NCI-H2029 treated with DMSO at 0.1 percent for 48 hours (cell line): ENCODE results near the gene CCND1.

Source experiments
- DNase-seq: peaks from one replicate; lab custom pipeline; 2025; lab: John Stamatoyannopoulos, UW

CCND1 gene

GRCh38 chr11:69653406-69653960, 12.5 kb downstream of the CCND1 start:
- DNase-seq = no peak

- no peak for DNase-seq
Observed at GRCh38 chr11:69654001-69654659, 13.2 kb downstream of the CCND1 start.

- peak; percentile 31 for DNase-seq
Observed at GRCh38 chr11:69654660-69655478, 13.9 kb downstream of the CCND1 start.

GRCh38 chr11:69655479-69656428, 14.8 kb downstream of the CCND1 start:
- no peak for DNase-seq

GRCh38 chr11:69656536-69657455, 15.8 kb downstream of the CCND1 start:
- DNase-seq = no peak

GRCh38 chr11:69657456-69657910, 16.5 kb downstream of the CCND1 start:
- no peak for DNase-seq

- DNase-seq = no peak
Observed at GRCh38 chr11:69657911-69658625, 17.1 kb downstream of the CCND1 start.

GRCh38 chr11:69658626-69659450, 17.9 kb downstream of the CCND1 start:
- no peak for DNase-seq

GRCh38 chr11:69659591-69659990, 18.6 kb downstream of the CCND1 start:
- DNase-seq = no peak

GRCh38 chr11:69660001-69660500, 19.1 kb downstream of the CCND1 start:
- DNase-seq = no peak

- no peak for DNase-seq
Observed at GRCh38 chr11:69661413-69661715, 20.4 kb downstream of the CCND1 start.

GRCh38 chr11:69662021-69662698, 21.2 kb downstream of the CCND1 start:
- no peak for DNase-seq

GRCh38 chr11:69662806-69663205, 21.9 kb downstream of the CCND1 start:
- no peak for DNase-seq

GRCh38 chr11:69663326-69663725, 22.4 kb downstream of the CCND1 start:
- DNase-seq = no peak

GRCh38 chr11:69664103-69664775, 23.3 kb downstream of the CCND1 start:
- DNase-seq = no peak

GRCh38 chr11:69664901-69665300, 23.9 kb downstream of the CCND1 start:
- no peak for DNase-seq

- DNase-seq = no peak
Observed at GRCh38 chr11:69665669-69666068, 24.7 kb downstream of the CCND1 start.

GRCh38 chr11:69666261-69666660, 25.3 kb downstream of the CCND1 start:
- no peak for DNase-seq
